ENCODE measurements around the gene DIS3L.
"Not testable (repeated sequence)": the region's sequence is repeated elsewhere in the genome, so short reads cannot be mapped to it uniquely, and the experiment has no call there.

The DIS3L gene

DNA sequence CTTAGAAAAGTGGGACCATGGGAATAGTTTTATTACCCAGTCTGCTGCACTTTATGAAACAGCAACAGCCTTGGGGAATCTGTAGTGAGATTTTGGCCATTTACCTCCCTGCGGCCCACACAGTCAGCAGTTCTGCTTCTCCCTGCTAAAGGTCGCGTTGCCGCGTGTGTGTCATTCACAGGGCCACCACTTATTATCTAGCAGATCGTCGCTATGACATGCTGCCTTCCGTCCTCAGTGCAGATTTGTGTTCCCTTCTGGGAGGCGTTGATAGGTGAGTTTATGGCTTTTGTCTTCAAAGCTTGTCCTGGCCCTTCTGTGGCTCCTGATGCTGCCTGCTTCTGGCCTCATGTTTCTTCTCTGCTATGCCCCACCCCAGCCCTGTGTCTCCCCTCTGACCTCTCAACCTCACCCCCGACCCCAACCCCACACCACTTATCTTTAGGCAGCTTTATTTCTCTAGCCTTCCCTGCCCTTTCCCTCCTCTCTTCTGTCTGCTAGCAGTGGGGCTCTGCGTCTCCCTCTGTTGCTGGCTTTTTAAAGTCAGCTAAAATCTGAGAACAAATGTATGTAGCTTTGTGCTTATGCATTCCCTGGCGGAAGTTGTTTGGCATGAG lies 30.1 kb downstream of the DIS3L start:
- DNase-seq: no peak

DNA sequence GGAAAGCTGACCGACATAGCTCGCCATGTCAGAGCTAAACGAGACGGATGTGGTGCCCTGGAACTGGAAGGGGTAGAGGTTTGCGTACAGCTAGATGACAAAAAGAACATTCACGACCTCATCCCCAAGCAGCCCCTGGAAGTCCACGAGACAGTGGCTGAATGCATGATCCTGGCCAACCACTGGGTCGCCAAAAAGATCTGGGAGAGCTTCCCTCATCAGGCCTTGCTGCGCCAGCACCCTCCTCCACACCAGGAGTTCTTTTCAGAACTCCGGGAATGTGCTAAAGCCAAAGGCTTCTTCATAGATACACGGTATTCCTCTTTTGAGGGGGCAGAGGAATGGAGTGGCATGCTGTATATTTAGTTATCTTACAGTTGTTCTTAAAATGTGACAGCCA lies 32.7 kb downstream of the DIS3L start:
- no peak for DNase-seq

DNA sequence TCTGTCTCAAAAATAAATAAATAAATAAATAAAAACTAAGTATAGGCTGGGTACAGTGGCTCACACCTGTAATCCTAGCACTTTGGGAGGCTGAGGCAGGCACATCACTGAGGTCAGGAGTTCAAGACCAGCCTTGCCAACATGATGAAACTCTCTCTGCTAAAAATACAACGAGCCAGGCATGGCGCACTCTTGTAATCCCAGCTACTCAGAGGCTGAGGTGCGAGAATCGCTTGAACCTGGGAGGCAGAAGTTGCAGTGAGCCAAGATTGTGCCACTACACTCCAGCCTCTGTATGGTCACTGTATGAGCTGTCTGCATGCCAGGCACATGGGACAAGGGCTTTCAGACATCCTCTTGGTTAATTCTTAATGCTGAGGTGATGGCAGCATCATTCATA lies 34.4 kb downstream of the DIS3L start:
- DNase-seq: no peak

DNA sequence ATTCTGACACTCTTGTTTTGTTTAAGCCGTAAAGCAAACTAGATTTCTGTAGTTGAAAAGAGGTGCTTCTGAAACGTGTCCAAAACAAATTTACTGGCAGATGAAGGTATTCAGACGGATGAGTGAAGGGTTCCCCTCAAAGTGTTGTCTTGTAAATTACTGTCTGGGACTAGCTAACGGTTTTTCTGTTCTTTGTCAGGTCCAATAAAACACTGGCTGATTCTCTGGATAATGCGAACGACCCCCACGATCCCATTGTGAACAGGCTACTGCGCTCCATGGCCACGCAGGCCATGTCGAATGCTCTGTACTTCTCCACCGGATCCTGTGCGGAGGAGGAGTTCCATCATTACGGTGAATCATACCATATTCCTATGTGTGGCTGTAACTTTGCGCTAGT lies 35.4 kb downstream of the DIS3L start:
- no peak for DNase-seq

DNA sequence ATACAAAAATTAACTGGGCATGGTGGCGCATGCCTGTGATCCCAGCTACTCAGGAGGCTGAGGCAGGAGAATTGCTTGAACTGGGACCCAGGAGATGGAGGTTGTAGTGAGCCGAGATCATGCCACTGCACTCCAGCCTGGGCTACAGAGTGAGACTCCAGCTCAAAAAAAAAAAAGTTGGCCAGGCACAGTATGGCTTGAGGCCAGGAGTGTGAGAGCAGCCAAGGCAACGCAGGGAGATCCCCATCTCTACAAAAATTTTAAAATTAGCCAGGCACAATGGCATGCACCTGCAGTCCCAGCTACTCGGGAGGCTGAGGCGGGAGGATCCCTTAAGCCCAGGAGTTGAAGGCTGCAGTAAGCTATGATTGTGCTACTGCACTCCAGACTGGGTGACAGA lies 55.2 kb downstream of the DIS3L start:
- not testable (repeated sequence) for DNase-seq

DNA sequence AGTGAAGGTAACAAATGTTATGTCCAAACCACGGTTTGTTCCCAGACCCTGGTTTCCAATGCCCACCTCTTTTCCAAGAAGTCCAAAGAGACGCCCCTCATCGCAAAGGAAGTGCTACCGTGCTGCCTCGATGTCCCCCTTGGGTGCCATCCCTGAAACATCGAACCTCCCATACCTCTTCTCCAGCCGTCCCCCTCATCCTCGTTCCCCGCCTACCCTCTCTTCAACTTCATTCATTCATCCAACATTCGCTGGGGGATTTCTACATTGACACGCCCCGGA lies 62.6 kb downstream of the DIS3L start:
- no peak for DNase-seq

DNA sequence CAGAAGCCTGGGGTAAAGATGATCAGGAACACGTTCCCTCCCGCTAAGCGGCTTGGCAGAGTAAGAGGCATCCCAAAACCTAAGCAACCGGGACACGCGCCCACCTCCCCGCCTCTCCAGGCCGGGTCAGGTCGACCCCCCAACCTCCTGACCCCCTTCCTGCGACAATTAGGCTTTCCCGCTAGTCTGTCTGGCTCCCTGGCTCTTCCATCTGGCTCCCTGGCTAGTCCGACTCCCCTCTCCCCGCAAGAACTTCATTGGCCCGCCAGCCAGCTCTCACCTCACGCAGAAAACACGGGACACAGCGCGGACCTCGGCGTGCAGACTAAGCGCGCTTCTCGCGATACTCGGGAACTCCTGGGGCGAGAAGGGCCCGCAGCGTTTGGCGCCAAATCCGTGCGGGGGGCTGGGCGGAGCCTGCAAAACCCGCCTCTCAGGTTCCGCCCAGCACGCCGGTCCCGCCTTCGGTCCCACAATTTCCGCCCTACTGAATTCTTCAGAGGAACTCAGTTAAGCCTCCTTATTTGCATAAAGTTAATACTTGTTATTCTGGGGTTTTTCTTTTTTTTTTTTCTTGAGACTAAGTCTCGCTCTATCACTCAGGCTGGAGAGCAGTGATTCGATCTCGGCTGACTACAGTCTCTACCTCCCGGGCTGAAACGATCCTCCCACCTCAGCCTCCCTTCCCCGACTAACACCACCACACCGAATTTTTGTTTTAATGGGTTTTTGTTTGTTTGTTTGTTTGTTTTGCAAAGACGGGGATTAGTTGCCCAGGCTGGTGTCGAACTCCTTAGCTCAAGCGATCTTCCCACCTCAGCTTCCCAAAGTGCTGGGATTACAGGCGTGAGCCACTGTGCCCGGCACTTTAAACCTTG lies 63.2 kb downstream of the DIS3L start, which contains the start of gene TIPIN:
Gene TIPIN (minus strand): TSS at position 327 of the 878 bp plus-strand sequence. CDS start 3,738 bp downstream, outside the sequence.
- peak; percentile 81 for DNase-seq

DNA sequence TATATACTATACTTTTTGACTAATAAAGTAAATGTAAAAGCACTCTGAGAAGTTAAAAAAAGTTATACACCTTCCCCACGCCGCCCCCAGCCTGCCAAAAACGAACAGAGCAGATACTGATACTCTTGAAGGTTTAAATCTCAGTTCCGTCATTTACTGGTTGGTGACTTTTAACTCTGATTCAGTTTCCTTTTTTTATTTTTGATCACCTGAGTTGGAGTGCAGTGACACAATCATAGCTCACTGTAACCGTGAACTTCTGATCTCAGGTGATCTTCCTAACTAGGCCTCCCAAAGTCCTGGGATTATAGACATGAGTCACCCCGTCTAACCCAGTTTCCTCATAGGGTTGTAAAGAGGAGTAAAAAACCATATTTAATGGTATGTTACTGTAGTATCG lies 66.4 kb downstream of the DIS3L start:
- DNase-seq: no peak

DNA sequence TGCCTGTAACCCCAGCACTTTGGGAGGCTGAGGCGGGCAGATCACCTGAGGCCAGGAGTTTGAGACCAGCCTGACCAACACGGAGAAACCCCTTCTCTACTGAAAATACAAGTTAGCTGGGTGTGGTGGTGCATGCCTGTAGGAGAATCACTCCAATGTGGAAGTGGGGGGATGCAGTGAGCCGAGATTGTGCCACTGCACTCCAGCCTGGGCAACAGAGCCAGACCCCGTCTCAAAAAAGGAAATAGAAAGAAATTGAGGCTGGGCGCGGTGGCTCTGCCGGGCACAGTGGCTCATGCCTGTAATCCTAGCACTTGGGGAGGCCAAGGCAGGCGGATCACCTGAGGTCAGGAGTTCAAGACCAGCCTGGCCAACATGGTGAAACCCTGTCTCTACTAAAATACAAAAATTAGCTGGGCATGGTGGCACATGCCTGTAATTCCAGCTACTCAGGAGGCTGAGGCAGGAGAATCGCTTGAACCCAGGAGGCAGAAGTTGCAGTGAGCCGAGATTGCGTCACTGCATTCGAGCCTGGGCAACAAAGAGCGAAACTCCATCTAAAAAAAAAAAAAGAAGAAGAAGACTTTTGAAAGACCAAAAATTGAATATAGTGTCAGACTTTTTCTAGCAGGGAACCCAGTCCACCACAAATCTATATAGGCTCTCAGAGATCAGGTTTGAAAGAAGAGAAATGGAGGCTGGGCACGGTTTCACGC lies 68.5 kb downstream of the DIS3L start:
- not testable (repeated sequence) for DNase-seq

DNA sequence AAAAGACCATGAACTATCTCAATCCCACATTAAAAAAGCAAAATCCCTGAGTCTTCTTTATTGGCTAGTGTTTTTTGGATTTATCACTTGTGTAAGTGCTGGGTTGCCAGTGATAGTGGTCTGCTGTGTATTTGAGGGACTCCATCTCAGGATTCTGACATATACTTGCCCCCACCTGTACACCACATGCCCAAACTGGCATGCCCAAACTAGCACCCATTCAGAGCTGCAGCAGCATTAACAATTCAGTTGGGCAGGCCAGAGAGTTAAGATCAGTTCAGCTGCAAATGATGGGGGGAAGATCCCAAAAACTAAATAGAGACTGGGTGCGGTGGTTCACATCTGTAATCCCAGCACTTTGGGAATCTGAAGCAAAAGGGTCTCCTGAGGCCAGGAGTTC lies 69.4 kb downstream of the DIS3L start:
- no peak for DNase-seq

DNA sequence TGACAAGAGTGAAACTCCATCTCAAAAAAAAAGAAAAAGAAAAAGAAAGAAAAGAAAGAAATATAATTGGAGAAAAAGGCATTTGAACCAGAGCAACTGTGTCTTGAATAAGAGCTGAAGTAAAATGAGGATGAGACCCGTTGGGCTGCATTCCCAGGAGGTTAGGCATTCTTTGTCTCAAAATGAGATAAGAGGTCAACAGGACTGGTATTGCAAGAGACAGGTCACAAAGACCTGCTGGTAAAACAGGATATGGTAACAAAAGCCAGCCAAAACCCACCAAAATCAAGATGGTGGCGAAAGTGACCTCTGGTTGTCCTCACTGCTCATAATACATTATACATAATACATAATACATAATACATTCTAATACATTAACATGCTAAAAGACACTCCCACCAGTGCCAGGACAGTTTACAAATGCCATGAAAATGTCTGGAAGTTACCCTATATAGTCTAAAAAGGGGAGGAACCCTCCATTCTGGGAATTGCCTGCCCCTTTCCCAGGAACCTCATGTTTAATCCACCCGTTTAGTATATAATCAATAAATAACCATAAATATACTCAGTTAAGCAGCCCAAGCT lies 71.7 kb downstream of the DIS3L start:
- DNase-seq: no peak

DNA sequence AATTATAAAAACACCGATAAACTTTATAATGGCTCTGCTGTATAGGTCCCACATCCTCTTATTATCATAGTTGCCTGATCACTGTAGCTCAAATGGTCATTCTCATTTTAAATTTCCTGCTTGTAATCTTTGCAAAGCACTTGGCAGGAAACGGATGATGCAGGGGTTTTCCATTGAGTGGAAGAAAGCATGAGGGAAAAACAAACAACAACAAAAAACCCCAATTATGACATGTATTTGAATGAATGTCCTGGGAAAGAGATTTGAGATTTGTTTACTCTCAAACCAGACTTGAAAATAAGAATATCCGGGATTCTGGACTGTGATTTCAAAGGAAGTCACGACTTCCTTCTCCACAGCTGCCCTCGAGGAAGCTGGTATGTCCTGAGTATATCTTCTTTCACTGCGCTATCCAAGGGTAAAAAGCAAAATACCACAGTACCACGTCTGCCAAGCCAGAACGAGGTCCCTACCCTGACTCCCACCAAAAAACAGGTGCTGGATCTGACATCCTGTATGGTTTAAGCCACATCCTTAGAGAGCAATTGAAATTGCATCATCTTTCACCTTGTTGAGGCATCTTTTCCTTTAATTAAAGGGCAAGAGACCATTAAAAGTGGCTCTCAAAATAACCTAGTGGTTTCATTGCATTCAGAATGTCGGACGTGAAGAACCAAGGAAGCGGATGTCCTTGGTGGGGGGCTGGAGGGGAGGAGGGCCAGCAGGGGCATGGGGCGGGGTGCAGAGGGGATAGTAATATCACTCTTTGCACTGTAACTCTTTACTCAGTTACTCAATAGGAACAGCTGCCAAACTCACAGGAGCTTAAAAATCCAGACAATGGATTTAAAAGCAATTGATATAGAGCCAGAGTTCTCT lies 76.6 kb downstream of the DIS3L start:
- DNase-seq: peak; percentile 59

DNA sequence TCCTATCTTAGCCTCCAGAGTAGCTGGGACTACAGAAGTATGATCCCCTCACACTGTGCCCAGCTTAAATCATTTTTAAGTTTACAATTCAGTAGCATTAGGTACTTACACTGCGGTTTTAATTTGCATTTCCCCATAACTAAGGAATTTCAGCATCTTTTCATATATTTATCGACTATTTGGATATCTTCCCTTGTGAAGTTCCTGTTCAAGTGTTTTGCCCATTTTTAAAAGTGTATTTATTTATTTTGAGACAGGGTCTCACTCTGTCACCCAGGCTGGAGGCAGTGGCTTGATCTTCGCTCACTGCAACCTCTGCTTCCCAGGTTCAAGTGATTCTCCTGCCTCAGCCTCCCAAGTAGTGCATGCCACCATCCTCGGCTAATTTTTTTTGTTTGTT lies 80.8 kb downstream of the DIS3L start:
- DNase-seq: no peak

DNA sequence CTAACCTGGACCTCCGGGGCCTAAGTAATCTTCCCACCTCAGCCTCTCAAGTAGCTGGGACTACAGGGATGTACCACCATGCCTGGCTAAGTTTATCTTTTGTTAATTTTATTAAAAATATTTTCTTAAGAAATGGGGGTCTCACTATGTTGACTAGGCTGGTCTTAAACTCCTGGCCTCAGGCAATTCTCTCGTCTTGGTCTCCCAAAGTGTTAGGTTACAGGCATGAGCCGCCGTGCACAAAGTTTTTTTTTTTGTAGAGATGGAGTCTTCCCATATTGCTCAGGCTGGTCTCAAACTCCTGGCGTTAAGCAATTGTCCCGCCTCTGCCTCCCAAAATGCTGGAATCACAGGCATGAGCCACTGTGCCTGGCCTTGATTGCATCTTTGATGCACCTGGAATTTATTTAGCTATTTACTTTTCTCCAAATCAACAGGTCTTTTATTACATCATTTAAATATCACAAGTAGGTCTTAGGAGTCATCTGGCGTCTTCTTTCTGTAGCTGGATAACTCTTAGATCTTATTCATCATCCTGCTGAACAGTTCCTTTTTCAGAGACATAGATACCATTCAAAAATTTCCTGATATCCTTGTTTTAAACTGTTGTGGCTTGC lies 85.6 kb downstream of the DIS3L start:
- no peak for DNase-seq

DNA sequence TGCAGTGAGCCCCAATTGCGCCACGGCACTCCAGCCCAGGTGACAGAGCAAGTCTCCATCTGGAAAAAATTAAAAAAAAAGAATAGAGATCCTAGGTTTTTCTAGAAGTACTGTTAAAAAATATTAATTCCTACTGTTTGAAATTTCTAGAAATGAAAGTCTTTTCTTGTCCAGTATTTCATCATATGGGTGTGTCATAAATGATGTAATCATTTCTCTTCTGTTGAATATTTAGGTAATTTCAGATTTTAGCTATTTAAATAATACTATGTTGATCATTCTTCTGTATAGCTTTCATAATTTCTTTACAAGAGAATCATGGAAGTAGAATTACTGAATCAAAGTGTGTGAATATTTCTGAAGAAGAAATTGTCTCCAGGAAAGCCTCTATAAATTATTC lies 88.0 kb downstream of the DIS3L start:
- DNase-seq: not testable (repeated sequence)

Data from NCI-H510A treated with DMSO at 0.1 percent for 48 hours (cell line).